HG02571 (cell line): ENCODE results near the gene SYNE3.

Experiments
- ATAC-seq: cut with Tn5 transposase; IDR thresholded peaks from one replicate; pipeline ENCODE4 v1.9.1; 2021; ENCODE audit warnings: mild to moderate bottlenecking, moderate library complexity; ENCODE audit not compliant: unreplicated experiment

The SYNE3 gene

GRCh38 chr14:95489214-95490137 is 27.0 kb downstream of the SYNE3 start:
- ATAC-seq = no peak

- no peak for ATAC-seq
Measured at GRCh38 chr14:95488376-95489213, 27.9 kb downstream of the SYNE3 start.

GRCh38 chr14:95487669-95488084 is 28.8 kb downstream of the SYNE3 start:
- ATAC-seq = no peak

GRCh38 chr14:95486875-95487668 is 29.4 kb downstream of the SYNE3 start:
- ATAC-seq = no peak

- ATAC-seq = no peak
Measured at GRCh38 chr14:95485222-95485819, 31.1 kb downstream of the SYNE3 start.

- ATAC-seq = no peak
Measured at GRCh38 chr14:95484296-95484695, 32.2 kb downstream of the SYNE3 start.

- ATAC-seq = no peak
Measured at GRCh38 chr14:95483309-95484165, 32.9 kb downstream of the SYNE3 start.

- no peak for ATAC-seq
Measured at GRCh38 chr14:95482627-95483308, 33.7 kb downstream of the SYNE3 start.

- ATAC-seq = no peak
Measured at GRCh38 chr14:95481391-95482022, 34.9 kb downstream of the SYNE3 start.

- ATAC-seq = no peak
Measured at GRCh38 chr14:95480887-95481226, 35.6 kb downstream of the SYNE3 start.

- peak; percentile 48 for ATAC-seq
Measured at GRCh38 chr14:95480109-95480886, 36.2 kb downstream of the SYNE3 start.

- ATAC-seq = no peak
Measured at GRCh38 chr14:95479494-95479893, 37.0 kb downstream of the SYNE3 start.

GRCh38 chr14:95478818-95479217 is 37.6 kb downstream of the SYNE3 start:
- ATAC-seq = no peak

GRCh38 chr14:95478309-95478708 is 38.1 kb downstream of the SYNE3 start:
- ATAC-seq = no peak

GRCh38 chr14:95477411-95478269 is 38.8 kb downstream of the SYNE3 start:
- ATAC-seq = no peak

GRCh38 chr14:95476747-95477146 is 39.7 kb downstream of the SYNE3 start:
- no peak for ATAC-seq
